NCI-H1092 treated with DMSO at 0.1 percent for 48 hours (cell line): ENCODE measurements around the gene RASSF5.

Source experiments
- DNase-seq: peaks from one replicate; lab custom pipeline; 2025; lab: John Stamatoyannopoulos, UW

The RASSF5 gene

GRCh38 chr1:206634365-206635079 is 127.2 kb downstream of the RASSF5 start:
- peak; percentile 89 for DNase-seq

- peak; percentile 97 for DNase-seq
Observed at GRCh38 chr1:206635080-206635977, 128.0 kb downstream of the RASSF5 start, which contains the start of gene DYRK3. Gene DYRK3 (plus strand): TSS chr1:206635536. CDS start chr1:206635704, 168 bp downstream.

GRCh38 chr1:206635978-206636345 is 128.6 kb downstream of the RASSF5 start:
- peak; percentile 65 for DNase-seq

- DNase-seq = no peak
Observed at GRCh38 chr1:206636671-206637070, 129.3 kb downstream of the RASSF5 start.

GRCh38 chr1:206637605-206638004 is 130.3 kb downstream of the RASSF5 start:
- DNase-seq = no peak
